Ascending aorta (tissue), 2 donors: ENCODE results near the gene SLC26A11. TPM values are rescaled to one million over a fixed set of nuclear protein-coding genes. Genes with fewer than 3 reads are reported as not detected.

Source experiments
- DNase-seq, 2 donors: peaks; one replicate each; pipeline ENCODE4 v3.0.0-alpha.2; 2019; ENCODE audit warnings: low spot score in 2 of 2
- H3K27ac ChIP-seq, 2 donors: fragments of 200-600 bp; sonication (generic); one replicate each; pipeline ENCODE4 v1.5.1; 2016 to 2017; ENCODE audit warnings: mild to moderate bottlenecking in 1 of 2
- H3K27me3 ChIP-seq: fragments of 200-600 bp; sonication (generic); one replicate; pipeline ENCODE4 v1.5.1; 2017
- H3K36me3 ChIP-seq, 2 donors: fragments of 200-600 bp; sonication (generic); one replicate each; pipeline ENCODE4 v1.5.1; 2016
- H3K4me1 ChIP-seq, 2 donors: fragments of 200-600 bp; sonication (generic); one replicate each; pipeline ENCODE4 v1.5.1; 2016 to 2017; ENCODE audit warnings: mild to moderate bottlenecking in 1 of 2
- H3K4me3 ChIP-seq, 2 donors: fragments of 200-600 bp; sonication (generic); one replicate each; pipeline ENCODE4 v1.5.1; 2016 to 2017; ENCODE audit warnings: mild to moderate bottlenecking in 1 of 2
- H3K9me3 ChIP-seq, 2 donors: fragments of 200-600 bp; sonication (generic); one replicate each; pipeline ENCODE4 v1.5.1; 2016
- intact Hi-C: fragments of 100-400 bp; cut with DNase I; formaldehyde crosslinking; loops from one replicate; pipeline ENCODE4 v1.15.1; 2023
- total RNA-seq: library from RNA; depleted of rRNA; stranded (reverse); fragments of >200 nt; gene quantifications from one replicate; pipeline ENCODE4 v1.1.0, GENCODE V29; 2016
- TF ChIP-seq, protein P1 (sequence below), 3 experiments: fragments of 200-600 bp in 2 of 3; fragments of 450-650 bp in 1 of 3; sonication (generic) in 2 of 3; IDR thresholded peaks; one replicate each; pipeline ENCODE4 v1.5.1; 2016 to 2019; ENCODE audit warnings: antibody characterized with exemption in 3 of 3, mild to moderate bottlenecking in 1 of 3, moderate library complexity in 1 of 3

SLC26A11 gene
- total RNA-seq, 1 donor from 2014 or later = 25.8 TPM

DNA sequence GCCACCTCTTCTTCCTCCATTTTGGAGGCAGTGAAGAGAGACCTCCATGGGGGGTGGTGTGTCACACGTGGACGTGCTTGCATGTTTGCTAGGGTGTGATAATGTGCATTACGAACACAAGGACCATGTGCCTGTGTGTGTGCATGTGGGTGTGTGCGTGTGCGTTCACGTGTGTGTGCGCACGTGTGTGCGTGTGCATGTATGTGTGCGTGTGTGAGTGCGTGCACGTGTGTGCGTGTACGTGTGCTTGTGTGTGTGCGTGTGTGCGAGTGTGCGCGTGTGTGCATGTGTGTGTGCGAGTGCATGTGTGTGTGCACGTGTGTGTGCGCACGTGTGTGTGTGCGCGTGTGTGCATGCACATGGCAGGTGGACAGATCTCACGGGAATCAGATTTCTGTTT lies 69.9 kb downstream of the SLC26A11 start:
- TF ChIP-seq, protein P1, sequence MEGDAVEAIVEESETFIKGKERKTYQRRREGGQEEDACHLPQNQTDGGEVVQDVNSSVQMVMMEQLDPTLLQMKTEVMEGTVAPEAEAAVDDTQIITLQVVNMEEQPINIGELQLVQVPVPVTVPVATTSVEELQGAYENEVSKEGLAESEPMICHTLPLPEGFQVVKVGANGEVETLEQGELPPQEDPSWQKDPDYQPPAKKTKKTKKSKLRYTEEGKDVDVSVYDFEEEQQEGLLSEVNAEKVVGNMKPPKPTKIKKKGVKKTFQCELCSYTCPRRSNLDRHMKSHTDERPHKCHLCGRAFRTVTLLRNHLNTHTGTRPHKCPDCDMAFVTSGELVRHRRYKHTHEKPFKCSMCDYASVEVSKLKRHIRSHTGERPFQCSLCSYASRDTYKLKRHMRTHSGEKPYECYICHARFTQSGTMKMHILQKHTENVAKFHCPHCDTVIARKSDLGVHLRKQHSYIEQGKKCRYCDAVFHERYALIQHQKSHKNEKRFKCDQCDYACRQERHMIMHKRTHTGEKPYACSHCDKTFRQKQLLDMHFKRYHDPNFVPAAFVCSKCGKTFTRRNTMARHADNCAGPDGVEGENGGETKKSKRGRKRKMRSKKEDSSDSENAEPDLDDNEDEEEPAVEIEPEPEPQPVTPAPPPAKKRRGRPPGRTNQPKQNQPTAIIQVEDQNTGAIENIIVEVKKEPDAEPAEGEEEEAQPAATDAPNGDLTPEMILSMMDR (IDR thresholded peaks at IDR 0.05) = no peak
- Histone ChIP-seq H3K27me3 (no peaks in the 10 kb centered on the region), H3K36me3 (peaks cover 70 to 87% of the 10 kb centered on the region in 2 donors), H3K4me3 (no peak overlapping the region), H3K4me1 (no peaks in the 10 kb centered on the region), H3K27ac (no peak overlapping the region), H3K9me3 (no peaks in the 10 kb centered on the region)
- no peak for DNase-seq
- intact Hi-C loops = no loop called here

DNA sequence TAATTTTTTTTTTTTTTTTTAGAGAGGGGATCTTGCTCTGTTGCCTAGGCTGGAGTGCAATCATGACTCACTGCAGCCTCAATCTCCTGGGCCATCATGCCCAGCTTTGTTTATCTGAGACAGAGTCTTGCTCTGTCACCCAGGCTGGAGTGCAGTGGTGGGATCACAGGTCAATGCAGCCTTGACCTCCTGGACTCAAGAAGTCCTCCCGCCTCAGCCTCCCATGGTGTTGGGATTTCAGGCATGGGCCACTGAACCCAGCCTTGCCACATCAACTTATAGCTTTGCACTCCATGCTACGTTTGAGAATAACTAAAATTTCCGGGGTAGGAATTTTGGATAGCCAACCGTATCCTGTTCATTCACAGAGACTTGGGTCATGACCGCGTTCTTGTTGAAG lies 71.0 kb downstream of the SLC26A11 start:
- no peak overlapping the region for H3K27ac ChIP-seq
- TF ChIP-seq, protein P1 (IDR thresholded peaks at IDR 0.05) = no peak
- H3K4me3 ChIP-seq = no peak overlapping the region
- H3K36me3 ChIP-seq = peaks cover 81 to 98% of the 10 kb centered on the region in 2 donors
- H3K27me3 ChIP-seq = no peaks in the 10 kb centered on the region
- DNase-seq = no peak
- no peaks in the 10 kb centered on the region for H3K9me3 ChIP-seq
- intact Hi-C loops = no loop called here
- no peaks in the 10 kb centered on the region for H3K4me1 ChIP-seq

DNA sequence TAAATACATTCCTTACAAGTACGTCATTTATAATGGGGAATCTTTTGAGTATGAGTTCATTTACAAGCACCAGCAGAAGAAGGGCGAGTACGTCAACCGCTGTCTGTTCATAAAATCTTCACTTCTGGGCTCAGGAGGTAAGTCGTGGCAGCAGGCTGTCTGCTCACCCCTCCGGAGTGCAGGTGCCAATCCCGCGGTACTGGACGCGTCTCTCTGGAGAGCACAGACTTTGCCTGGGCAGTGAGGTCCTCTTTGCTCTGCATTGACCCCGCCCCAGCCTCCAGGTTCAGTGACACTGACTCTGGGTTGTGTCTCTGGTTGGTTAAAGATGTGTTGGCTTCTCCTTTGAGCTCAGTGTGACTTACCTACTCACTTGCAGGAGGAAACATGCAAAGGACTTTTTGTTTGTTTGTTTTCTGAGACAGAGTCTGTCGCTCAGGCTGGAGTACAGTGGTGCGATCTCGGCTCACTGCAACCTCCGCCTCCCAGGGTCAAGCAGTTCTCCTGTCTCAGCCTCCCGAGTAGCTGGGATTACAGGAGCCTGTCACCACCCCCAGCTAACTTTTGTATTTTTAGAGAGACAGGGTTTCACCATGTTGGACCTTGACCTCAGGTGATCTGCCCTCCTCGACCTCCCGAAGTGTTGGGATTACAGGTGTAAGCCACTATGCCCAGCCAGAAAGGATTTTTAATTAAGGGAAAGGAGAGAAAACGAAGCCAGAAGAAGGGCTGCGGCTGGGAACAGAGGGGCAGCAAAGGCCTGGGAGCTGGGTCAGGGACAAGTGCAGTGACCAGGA lies 71.7 kb downstream of the SLC26A11 start:
- intact Hi-C loops = no loop called here
- H3K36me3 ChIP-seq = peaks cover 88 to 99% of the 10 kb centered on the region in 2 donors
- no peaks in the 10 kb centered on the region for H3K27me3 ChIP-seq
- H3K4me1 ChIP-seq = no peaks in the 10 kb centered on the region
- no peaks in the 10 kb centered on the region for H3K9me3 ChIP-seq
- DNase-seq = no peak
- TF ChIP-seq, protein P1 (IDR thresholded peaks at IDR 0.05) = no peak
- no peak overlapping the region for H3K27ac ChIP-seq
- H3K4me3 ChIP-seq = no peak overlapping the region

DNA sequence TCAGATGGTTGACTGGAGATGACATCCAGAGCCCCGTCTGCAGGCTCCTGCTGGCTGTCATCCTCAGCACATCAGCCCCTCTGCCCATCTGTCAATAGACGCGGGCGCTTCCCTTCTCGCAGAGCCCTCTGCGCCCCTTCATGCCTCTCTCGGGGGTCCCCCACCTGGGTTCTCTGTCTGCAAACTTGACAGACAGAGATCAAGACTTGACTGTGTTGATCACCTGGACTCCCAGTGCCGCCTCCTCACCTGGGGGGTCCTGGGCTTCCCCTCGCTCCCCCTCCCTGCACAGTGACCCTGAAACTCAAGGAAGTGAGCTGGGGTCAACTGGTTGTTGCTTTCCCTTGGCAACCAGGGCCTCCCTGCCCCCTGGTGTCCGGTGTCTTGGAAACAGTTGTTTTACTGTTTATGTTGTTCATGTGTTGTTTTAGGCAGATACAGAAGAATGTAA lies 72.3 kb downstream of the SLC26A11 start:
- H3K9me3 ChIP-seq = no peaks in the 10 kb centered on the region
- TF ChIP-seq, protein P1 (IDR thresholded peaks at IDR 0.05) = peak in 1 of 3 experiments; percentile 5
- H3K4me3 ChIP-seq = no peak overlapping the region
- DNase-seq = no peak
- no peaks in the 10 kb centered on the region for H3K4me1 ChIP-seq
- intact Hi-C loops = no loop called here
- peaks cover 94 to 99% of the 10 kb centered on the region in 2 donors for H3K36me3 ChIP-seq
- H3K27ac ChIP-seq = no peak overlapping the region
- H3K27me3 ChIP-seq = no peaks in the 10 kb centered on the region

DNA sequence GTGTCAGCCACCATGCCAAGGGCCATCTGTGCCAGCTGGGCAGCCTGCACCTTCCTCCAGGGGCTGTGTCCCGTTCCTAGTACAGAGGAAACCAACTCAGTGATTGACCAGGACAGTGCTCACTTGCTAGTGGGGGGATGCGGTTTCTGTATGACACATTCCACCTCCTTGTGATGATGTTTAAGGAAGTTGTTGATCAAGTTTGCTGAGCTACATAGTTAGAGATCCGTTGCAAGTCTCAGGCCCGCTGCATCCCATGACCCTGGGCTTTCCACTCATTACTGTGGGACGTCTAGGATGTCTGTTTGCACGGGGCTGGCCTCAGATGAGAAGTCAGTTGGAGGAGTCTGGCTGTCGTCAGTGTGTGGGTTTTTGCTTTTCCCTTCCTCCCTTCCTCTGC lies 74.0 kb downstream of the SLC26A11 start:
- Histone ChIP-seq H3K36me3 (peaks cover 90 to 99% of the 10 kb centered on the region in 2 donors), H3K9me3 (no peaks in the 10 kb centered on the region), H3K4me1 (no peaks in the 10 kb centered on the region), H3K27me3 (no peaks in the 10 kb centered on the region), H3K4me3 (no peak overlapping the region), H3K27ac (no peak overlapping the region)
- intact Hi-C loops = no loop called here
- DNase-seq = peak in 1 of 2 donors; percentile 44
- TF ChIP-seq, protein P1 (IDR thresholded peaks at IDR 0.05) = no peak
